HepG2 (cell line): Measurements from ENCODE around the gene TSSK3. TPM values are rescaled to one million over a fixed set of nuclear protein-coding genes. Genes with fewer than 3 reads are reported as not detected.
A peak's percentile ranks its signal among the peaks of the same experiment; 100 is the strongest.

ENCODE experiments used
- ATAC-seq: fragments of 200-7000 bp; cut with Tn5 transposase; 3 replicates; pipeline ENCODE4 v1.9.1; 2020; ENCODE audit warnings: mild to moderate bottlenecking, moderate library complexity
- BruUV-seq: library from RNA; stranded (reverse); fragments of 400-500 nt; replicated peaks from 2 replicates; lab custom pipeline; 2021; lab: Mats Ljungman, UMichigan
- CTCF ChIA-PET: fragments of 300-600 bp; formaldehyde crosslinking; extraction: SDS; loops from one replicate; lab custom pipeline; 2021; ENCODE audit warnings: low total read pairs, inconsistent platforms, low intra/inter-chr PET ratio; lab: Yijun Ruan, JAX
- POLR2A ChIA-PET: fragments of 350-600 bp; sonication (Branson Sonifier 250); formaldehyde crosslinking; loops from one replicate; lab custom pipeline; 2020; ENCODE audit warnings: antibody characterized with exemption, inconsistent platforms; lab: Yijun Ruan, JAX
- DNase-seq: peaks from one replicate; pipeline ENCODE4 v3.0.0-alpha.2; 2015; ENCODE audit warnings: low spot score
- FAIRE-seq: peaks from 3 replicates; lab custom pipeline; 2011; peaks lifted over from hg19 to GRCh38; lab: Jason Lieb, UNC
- H2AFZ ChIP-seq: one replicate; pipeline ENCODE4 v1.6.1; 2011; ENCODE audit warnings: low read length, inconsistent platforms
- H3K27ac ChIP-seq: fragments of 300-600 bp; 3 replicates; pipeline ENCODE4 v1.8.0; 2011; ENCODE audit warnings: mixed run types, mild to moderate bottlenecking, mixed read lengths, low read length, inconsistent platforms; ENCODE audit not compliant: insufficient read depth; ENCODE audit errors: extremely low read length
- H3K27me3 ChIP-seq, 2 experiments: fragments of 200-600 bp in 1 of 2; 2 replicates in 1 of 2; 3 replicates in 1 of 2; pipeline versions ENCODE4 v1.6.0 to v1.8.0; 2011; ENCODE audit warnings: low read length in 2 of 2, mild to moderate bottlenecking in 2 of 2, moderate library complexity in 2 of 2, inconsistent platforms in 1 of 2; ENCODE audit not compliant: insufficient read depth in 2 of 2, control insufficient read depth in 1 of 2
- H3K36me3 ChIP-seq, 2 experiments: fragments of 200-600 bp in 1 of 2; replicated peaks in 1 of 2; 2 replicates in 1 of 2; 3 replicates in 1 of 2; pipeline versions ENCODE4 v1.5.1 to v1.8.0; 2011; ENCODE audit warnings: low read length in 2 of 2, inconsistent platforms in 1 of 2; ENCODE audit not compliant: insufficient read depth in 2 of 2, control insufficient read depth in 1 of 2
- H3K4me1 ChIP-seq: 2 replicates; pipeline ENCODE4 v1.5.1; 2012; ENCODE audit warnings: low read length, inconsistent platforms; ENCODE audit not compliant: insufficient read depth
- H3K4me2 ChIP-seq: 2 replicates; pipeline ENCODE4 v1.6.0; 2011; ENCODE audit warnings: low read depth, low read length, inconsistent platforms
- H3K4me3 ChIP-seq, 3 experiments: fragments of 200-600 bp in 1 of 3; sonication (generic), shearing (Covaris generic) in 1 of 3; replicated peaks in 1 of 3; 2 replicates each; pipeline ENCODE4 v1.5.1; 2011 to 2016; ENCODE audit warnings: low read length in 3 of 3, inconsistent platforms in 2 of 3, low read depth in 2 of 3, mild to moderate bottlenecking in 2 of 3, control low read depth in 1 of 3, mixed read lengths in 1 of 3; ENCODE audit not compliant: insufficient read depth in 1 of 3
- H3K79me2 ChIP-seq: one replicate; pipeline ENCODE4 v1.6.1; 2011; ENCODE audit warnings: low read length, inconsistent platforms; ENCODE audit not compliant: insufficient read depth
- H3K9ac ChIP-seq: 2 replicates; pipeline ENCODE4 v1.6.0; 2011; ENCODE audit warnings: mild to moderate bottlenecking, low read depth, low read length, inconsistent platforms; ENCODE audit not compliant: insufficient read depth
- H3K9me3 ChIP-seq: 2 replicates; pipeline ENCODE4 v1.5.1; 2012; ENCODE audit warnings: mild to moderate bottlenecking, low read length
- H4K20me1 ChIP-seq: 2 replicates; pipeline ENCODE4 v1.6.0; 2011; ENCODE audit warnings: inconsistent platforms, mild to moderate bottlenecking, low read length, moderate library complexity; ENCODE audit not compliant: insufficient read depth
- KLF11 ChIP-seq: IDR thresholded peaks from 2 replicates; pipeline ENCODE4 v1.6.1; 2016; ENCODE audit warnings: missing compliant biosample characterization
- RBFOX2 ChIP-seq: fragments of 200-400 bp; formaldehyde crosslinking; IDR thresholded peaks from 2 replicates; pipeline ENCODE4 v1.6.1; 2017; ENCODE audit warnings: low read depth, mild to moderate bottlenecking, low read length
- SMC3 ChIP-seq: IDR thresholded peaks from 2 replicates; pipeline ENCODE4 v1.6.1; 2011; ENCODE audit warnings: low read length, improper control_type of control experiment
- ZNF264 ChIP-seq: sonication (generic); formaldehyde crosslinking; IDR thresholded peaks from 2 replicates; pipeline ENCODE4 v1.4.0; 2020; ENCODE audit warnings: missing genetic modification reagents
- ZNF616 ChIP-seq: sonication (generic); formaldehyde crosslinking; IDR thresholded peaks from 2 replicates; pipeline ENCODE4 v1.5.0; 2020; ENCODE audit warnings: low read depth, mild to moderate bottlenecking, missing genetic modification reagents
- WGBS: methylation state at CpG from one replicate; pipeline ENCODE4 v1.1.6; 2017; ENCODE audit warnings: low lambda C conversion rate; 5-methylcytosine and 5-hydroxymethylcytosine counted together
- in situ Hi-C: cut with HindIII; loops from 2 replicates; pipeline ENCODE4 v1.10.0; 2017; ENCODE audit warnings: low pct_unique_long_range_greater_than_20kb; ENCODE audit not compliant: extremely low pct_ligation_motif_present
- intact Hi-C: fragments of 100-400 bp; cut with micrococcal nuclease; formaldehyde crosslinking; loops from one replicate; pipeline ENCODE4 v1.10.0; 2022; ENCODE audit not compliant: unreplicated experiment
- polyA plus RNA-seq, 8 experiments: library from polyadenylated mRNA; depleted of rRNA in 3 of 8; stranded (reverse) in 7 of 8; unstranded in 1 of 8; fragments of >200 nt; fragmentation: Illumina TruSeq in 4 of 8; extraction: Trizol in 4 of 8; gene quantifications; 2 replicates each; pipeline versions ENCODE4 v1.2.1 to v1.2.3, GENCODE V29; 2011 to 2016; ENCODE audit warnings: low read depth in 4 of 8, missing spikeins in 1 of 8, mixed read lengths in 1 of 8; ENCODE audit not compliant: insufficient read depth in 1 of 8
- total RNA-seq, 5 experiments: library from RNA; depleted of rRNA; stranded (reverse); fragments of >200 nt; fragmentation: Illumina TruSeq; extraction: Trizol; gene quantifications; 2 replicates each; pipeline ENCODE4 v1.2.3, GENCODE V29; 2016; ENCODE audit warnings: low read depth in 1 of 5
- TF ChIP-seq, protein P1 (sequence below): sonication (generic); formaldehyde crosslinking; IDR thresholded peaks from 2 replicates; pipeline ENCODE4 v1.4.0; 2020; ENCODE audit warnings: mild to moderate bottlenecking, missing genetic modification reagents
- TF ChIP-seq, protein P2 (sequence below): sonication (generic); formaldehyde crosslinking; IDR thresholded peaks from 2 replicates; pipeline ENCODE4 v1.8.0; 2022; ENCODE audit warnings: mild to moderate bottlenecking, missing genetic modification reagents; ENCODE audit not compliant: insufficient replicate concordance
- TF ChIP-seq, protein P3 (sequence below): sonication (generic); formaldehyde crosslinking; IDR thresholded peaks from 2 replicates; pipeline ENCODE4 v1.8.0; 2022; ENCODE audit warnings: missing genetic modification reagents, low read depth, mild to moderate bottlenecking, borderline replicate concordance

TSSK3 gene
- total and polyA plus RNA-seq, 2 of the 13 experiments (the other 11 are each of a cell fraction or from before 2014, with no cell fraction given): 1.0 to 1.1 TPM

DNA sequence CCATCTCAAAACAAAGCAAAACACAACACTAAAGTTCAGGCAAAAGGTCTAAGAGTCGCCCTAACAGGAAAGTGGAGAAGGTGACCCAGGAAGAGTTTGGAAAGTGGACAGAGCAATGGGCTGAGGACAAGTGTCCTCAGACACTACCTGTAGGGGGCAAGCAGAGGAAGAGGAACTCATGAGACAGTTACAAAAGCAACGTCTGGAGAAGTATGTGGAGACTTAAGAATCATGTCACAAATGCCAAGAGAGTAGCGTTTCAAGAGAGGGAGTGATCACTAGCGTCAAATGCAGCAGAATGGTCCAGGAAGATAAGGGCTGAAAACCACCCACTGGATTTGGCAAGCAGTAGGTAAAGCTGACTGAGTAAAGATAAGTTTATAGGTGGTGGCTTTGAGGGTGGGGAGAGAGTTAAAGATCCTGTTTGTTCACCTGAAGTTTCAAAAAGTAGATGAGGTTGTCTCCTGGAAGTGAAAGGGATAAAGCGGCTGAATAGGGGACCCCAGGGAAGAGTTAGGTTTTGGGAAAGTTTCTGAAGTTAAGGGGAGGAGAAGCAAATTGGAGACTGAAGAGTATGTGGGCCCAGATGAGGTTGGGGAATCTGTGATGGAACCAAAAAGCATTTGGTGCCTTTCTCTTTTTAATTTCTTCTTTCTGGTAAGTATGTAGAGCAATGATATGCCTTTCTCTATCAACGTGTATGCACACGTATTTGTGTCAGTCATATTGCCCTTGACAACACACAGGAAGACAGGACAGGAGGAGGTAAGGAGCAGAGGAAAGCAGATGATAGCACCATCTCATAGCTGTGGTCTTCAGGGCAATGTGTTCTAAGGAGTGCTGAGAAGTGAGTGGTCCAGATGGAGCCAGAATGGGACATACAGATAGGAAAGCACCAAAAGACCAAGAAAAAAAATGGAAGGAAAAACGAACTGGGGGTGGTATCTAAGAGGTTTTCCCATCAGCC is 28.8 kb downstream of the TSSK3 start:
- Histone ChIP-seq H4K20me1 (0 out of 2 replicates have a peak, but pooled peaks cover 5% of the 10 kb centered on the region), H3K79me2 (peaks cover 44% of the 10 kb centered on the region), H3K4me3 (no peak overlapping the region), H3K4me1 (peaks cover 31% of the 10 kb centered on the region), H2AFZ (no peak overlapping the region), H3K27ac (no peak overlapping the region), H3K27me3 (no peaks in the 10 kb centered on the region; a peak in 1 of 5 replicates), H3K9ac (no peak overlapping the region), H3K4me2 (no peak overlapping the region), H3K36me3 (peaks cover 20 to 39% of the 10 kb centered on the region in 2 experiments), H3K9me3 (no peaks in the 10 kb centered on the region)
- intact Hi-C loops: loop anchor here (10.0 kb wide), 1 partner anchor 56 kb away; the partner anchor contains the start of gene MARCKSL1
- no peak for DNase-seq
- 88% methylated on average over 8 of the region's 8 CpGs for WGBS
- ATAC-seq: no peak
- FAIRE-seq: no peak
- no TSS peak for BruUV-seq
- TF ChIP-seq, protein P1, sequence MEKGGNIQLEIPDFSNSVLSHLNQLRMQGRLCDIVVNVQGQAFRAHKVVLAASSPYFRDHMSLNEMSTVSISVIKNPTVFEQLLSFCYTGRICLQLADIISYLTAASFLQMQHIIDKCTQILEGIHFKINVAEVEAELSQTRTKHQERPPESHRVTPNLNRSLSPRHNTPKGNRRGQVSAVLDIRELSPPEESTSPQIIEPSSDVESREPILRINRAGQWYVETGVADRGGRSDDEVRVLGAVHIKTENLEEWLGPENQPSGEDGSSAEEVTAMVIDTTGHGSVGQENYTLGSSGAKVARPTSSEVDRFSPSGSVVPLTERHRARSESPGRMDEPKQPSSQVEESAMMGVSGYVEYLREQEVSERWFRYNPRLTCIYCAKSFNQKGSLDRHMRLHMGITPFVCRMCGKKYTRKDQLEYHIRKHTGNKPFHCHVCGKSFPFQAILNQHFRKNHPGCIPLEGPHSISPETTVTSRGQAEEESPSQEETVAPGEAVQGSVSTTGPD (CRISPR knock-in tag): no peak
- TF ChIP-seq SMC3: no peak
- TF ChIP-seq ZNF616 (CRISPR knock-in tag): no peak
- peak; percentile 32; the same call in 1 of the 2 replicates for TF ChIP-seq RBFOX2
- no peak for TF ChIP-seq KLF11 (CRISPR knock-in tag)
- no peak for TF ChIP-seq ZNF264
- TF ChIP-seq, protein P2, sequence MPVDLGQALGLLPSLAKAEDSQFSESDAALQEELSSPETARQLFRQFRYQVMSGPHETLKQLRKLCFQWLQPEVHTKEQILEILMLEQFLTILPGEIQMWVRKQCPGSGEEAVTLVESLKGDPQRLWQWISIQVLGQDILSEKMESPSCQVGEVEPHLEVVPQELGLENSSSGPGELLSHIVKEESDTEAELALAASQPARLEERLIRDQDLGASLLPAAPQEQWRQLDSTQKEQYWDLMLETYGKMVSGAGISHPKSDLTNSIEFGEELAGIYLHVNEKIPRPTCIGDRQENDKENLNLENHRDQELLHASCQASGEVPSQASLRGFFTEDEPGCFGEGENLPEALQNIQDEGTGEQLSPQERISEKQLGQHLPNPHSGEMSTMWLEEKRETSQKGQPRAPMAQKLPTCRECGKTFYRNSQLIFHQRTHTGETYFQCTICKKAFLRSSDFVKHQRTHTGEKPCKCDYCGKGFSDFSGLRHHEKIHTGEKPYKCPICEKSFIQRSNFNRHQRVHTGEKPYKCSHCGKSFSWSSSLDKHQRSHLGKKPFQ (CRISPR knock-in tag): no peak
- TF ChIP-seq, protein P3, sequence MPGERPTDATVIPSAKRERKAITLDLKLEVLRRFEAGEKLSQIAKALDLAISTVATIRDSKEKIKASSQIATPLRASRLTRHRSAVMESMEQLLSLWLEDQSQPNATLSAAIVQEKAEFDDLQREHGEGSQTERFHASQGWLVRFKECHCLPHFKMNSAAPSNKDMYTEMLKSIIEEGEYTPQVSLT (CRISPR knock-in tag): no peak
- in situ Hi-C loops: no loop called here
- ChIA-PET CTCF (no interaction called here), POLR2A (no interaction called here)
